DMS114 treated with DMSO at 0.1 percent for 48 hours (cell line): Measurements from ENCODE around the gene ATP9B.

Source experiments
- DNase-seq: peaks from one replicate; lab custom pipeline; 2025; ENCODE audit not compliant: unreplicated experiment; lab: John Stamatoyannopoulos, UW

The ATP9B gene

GRCh38 chr18:79405019-79405780 is 336.0 kb downstream of the ATP9B start:
- DNase-seq: no peak

GRCh38 chr18:79405781-79406575 is 336.8 kb downstream of the ATP9B start:
- DNase-seq: no peak

GRCh38 chr18:79406708-79407107 is 337.5 kb downstream of the ATP9B start:
- DNase-seq: no peak

- no peak for DNase-seq
Observed at GRCh38 chr18:79409313-79409712, 340.1 kb downstream of the ATP9B start.

GRCh38 chr18:79410171-79410641 is 341.0 kb downstream of the ATP9B start:
- no peak for DNase-seq

GRCh38 chr18:79410731-79411613 is 341.8 kb downstream of the ATP9B start:
- DNase-seq: no peak

GRCh38 chr18:79411614-79412526 is 342.7 kb downstream of the ATP9B start:
- DNase-seq: no peak

- DNase-seq: no peak
Observed at GRCh38 chr18:79413025-79413424, 343.8 kb downstream of the ATP9B start.

GRCh38 chr18:79413426-79413825 is 344.2 kb downstream of the ATP9B start:
- DNase-seq: no peak

GRCh38 chr18:79413901-79414300 is 344.7 kb downstream of the ATP9B start:
- no peak for DNase-seq

- DNase-seq: no peak
Observed at GRCh38 chr18:79416022-79416676, 347.0 kb downstream of the ATP9B start.

GRCh38 chr18:79416677-79417052 is 347.5 kb downstream of the ATP9B start:
- DNase-seq: no peak

- no peak for DNase-seq
Observed at GRCh38 chr18:79418236-79418635, 349.0 kb downstream of the ATP9B start.

GRCh38 chr18:79418642-79419041 is 349.4 kb downstream of the ATP9B start:
- no peak for DNase-seq

- no peak for DNase-seq
Observed at GRCh38 chr18:79420033-79420745, 351.0 kb downstream of the ATP9B start.

GRCh38 chr18:79421275-79421857 is 352.2 kb downstream of the ATP9B start:
- DNase-seq: no peak

- DNase-seq: no peak
Observed at GRCh38 chr18:79422022-79422782, 353.0 kb downstream of the ATP9B start.

- no peak for DNase-seq
Observed at GRCh38 chr18:79422783-79423165, 353.6 kb downstream of the ATP9B start.
